GM23248 (cell line): ENCODE data around the gene CAPZA3.

Experiments
- EZH2 ChIP-seq: fragments of 200-600 bp; sonication (generic); IDR thresholded peaks from 2 replicates; pipeline ENCODE4 v1.6.1; 2018; ENCODE audit warnings: antibody characterized with exemption, mild to moderate bottlenecking; ENCODE audit not compliant: insufficient read depth, poor library complexity, severe bottlenecking
- EZH2phosphoT487 ChIP-seq: fragments of 200-600 bp; sonication (generic); IDR thresholded peaks from 2 replicates; pipeline ENCODE4 v1.6.1; 2018; ENCODE audit warnings: antibody characterized with exemption, moderate library complexity, mild to moderate bottlenecking, low read depth; ENCODE audit not compliant: insufficient read depth

- TF ChIP-seq EZH2phosphoT487, result no peak
- no peak for TF ChIP-seq EZH2
Observed at GRCh38 chr12:18747895-18748294, 10.0 kb downstream of the CAPZA3 start.
